C4-2B (cell line): ENCODE data around the gene COL15A1.

Experiments
- H3K27ac ChIP-seq: fragments of 450-650 bp; 2 replicates; pipeline ENCODE4 v1.5.1; 2017
- ZFX ChIP-seq: fragments of 450-650 bp; IDR thresholded peaks from 2 replicates; pipeline ENCODE4 v1.6.1; 2017
- TF ChIP-seq, protein P1 (sequence below): fragments of 450-650 bp; conservative IDR thresholded peaks from 2 replicates; pipeline ENCODE4 v1.5.1; 2017; ENCODE audit warnings: mild to moderate bottlenecking

COL15A1 gene

DNA sequence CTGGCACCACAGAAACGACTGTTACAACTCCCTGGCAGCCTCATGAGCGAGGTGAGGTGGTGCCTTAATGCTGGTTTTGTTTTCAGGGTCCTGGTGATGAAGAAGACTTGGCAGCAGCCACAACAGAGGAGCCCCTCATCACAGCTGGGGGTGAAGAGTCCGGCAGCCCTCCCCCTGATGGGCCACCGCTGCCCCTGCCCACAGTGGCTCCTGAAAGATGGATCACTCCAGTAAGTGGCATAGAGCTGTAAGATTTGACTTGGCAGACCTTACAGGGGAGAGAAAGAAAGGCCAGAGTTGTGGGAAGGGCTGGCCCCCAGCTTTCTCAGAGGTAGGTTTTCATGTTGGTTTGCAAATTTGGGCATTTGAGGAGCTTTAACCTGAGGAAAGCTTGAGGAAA is 72.2 kb downstream of the COL15A1 start:
- TF ChIP-seq, protein P1, sequence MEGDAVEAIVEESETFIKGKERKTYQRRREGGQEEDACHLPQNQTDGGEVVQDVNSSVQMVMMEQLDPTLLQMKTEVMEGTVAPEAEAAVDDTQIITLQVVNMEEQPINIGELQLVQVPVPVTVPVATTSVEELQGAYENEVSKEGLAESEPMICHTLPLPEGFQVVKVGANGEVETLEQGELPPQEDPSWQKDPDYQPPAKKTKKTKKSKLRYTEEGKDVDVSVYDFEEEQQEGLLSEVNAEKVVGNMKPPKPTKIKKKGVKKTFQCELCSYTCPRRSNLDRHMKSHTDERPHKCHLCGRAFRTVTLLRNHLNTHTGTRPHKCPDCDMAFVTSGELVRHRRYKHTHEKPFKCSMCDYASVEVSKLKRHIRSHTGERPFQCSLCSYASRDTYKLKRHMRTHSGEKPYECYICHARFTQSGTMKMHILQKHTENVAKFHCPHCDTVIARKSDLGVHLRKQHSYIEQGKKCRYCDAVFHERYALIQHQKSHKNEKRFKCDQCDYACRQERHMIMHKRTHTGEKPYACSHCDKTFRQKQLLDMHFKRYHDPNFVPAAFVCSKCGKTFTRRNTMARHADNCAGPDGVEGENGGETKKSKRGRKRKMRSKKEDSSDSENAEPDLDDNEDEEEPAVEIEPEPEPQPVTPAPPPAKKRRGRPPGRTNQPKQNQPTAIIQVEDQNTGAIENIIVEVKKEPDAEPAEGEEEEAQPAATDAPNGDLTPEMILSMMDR: no peak
- no peak overlapping the region for H3K27ac ChIP-seq

- no peak overlapping the region for H3K27ac ChIP-seq
- TF ChIP-seq, protein P1: no peak
- no peak for TF ChIP-seq ZFX
These were observed 73.1 kb downstream of the COL15A1 start for GRCh38 chr9:99016681-99017387.

DNA sequence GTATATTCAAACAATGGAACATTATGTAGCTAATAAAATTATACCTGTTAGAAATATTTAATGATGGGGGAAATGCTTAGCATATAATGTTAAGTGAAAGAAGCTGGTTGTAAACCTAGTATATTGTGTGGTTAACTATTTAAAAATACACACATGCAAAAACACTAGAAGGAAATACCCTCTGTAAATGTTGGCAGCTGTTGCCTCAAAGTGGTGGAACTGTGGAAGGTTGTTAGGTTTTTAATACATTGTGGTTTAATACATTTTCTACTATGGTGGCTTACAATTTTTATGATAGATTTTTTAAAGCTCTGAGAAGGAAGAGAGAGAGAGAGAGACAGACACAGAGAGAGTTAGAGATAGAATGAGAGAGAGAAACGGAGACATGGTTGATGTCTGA is 74.9 kb downstream of the COL15A1 start:
- no peak overlapping the region for H3K27ac ChIP-seq
- TF ChIP-seq, protein P1: no peak
- no peak for TF ChIP-seq ZFX

DNA sequence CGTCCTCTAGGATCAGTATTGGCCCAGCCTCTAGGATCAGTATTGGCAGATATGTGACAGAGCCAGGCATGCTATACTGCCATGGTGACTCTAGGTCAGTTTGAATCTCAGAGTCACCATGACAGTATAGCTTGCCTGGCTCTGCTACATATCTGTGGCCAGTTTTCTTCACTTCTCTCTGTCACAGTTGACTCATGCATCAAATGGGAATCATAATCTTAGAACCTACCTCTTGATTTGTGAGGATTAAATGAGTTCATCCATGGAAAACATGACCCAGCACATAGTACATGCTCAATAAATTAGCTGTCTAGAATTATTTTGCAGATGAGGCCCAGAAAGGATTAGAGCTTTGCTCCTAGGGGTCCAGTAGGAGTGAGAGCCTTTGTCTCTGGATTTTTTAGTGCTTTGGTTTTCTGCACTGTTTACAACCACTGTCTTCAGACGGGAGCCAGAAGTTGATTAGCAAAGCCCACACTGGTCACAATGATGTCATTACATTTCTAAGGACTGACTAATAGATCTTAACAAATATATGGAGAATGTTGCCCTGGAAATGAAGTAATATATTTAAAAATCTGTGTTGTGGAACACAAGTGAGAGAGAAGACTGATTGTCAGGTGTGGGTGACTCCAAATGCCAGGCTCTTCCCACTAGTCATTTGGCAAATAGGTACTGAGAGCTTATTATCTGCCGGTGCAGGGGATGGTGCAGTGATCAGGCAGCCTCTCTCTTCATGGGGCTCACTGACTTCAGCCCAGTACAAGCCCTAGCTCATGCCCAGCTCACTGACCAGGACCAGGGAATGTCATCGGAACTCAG is 76.0 kb downstream of the COL15A1 start:
- TF ChIP-seq ZFX: no peak
- TF ChIP-seq, protein P1: no peak
- H3K27ac ChIP-seq: no peak overlapping the region

DNA sequence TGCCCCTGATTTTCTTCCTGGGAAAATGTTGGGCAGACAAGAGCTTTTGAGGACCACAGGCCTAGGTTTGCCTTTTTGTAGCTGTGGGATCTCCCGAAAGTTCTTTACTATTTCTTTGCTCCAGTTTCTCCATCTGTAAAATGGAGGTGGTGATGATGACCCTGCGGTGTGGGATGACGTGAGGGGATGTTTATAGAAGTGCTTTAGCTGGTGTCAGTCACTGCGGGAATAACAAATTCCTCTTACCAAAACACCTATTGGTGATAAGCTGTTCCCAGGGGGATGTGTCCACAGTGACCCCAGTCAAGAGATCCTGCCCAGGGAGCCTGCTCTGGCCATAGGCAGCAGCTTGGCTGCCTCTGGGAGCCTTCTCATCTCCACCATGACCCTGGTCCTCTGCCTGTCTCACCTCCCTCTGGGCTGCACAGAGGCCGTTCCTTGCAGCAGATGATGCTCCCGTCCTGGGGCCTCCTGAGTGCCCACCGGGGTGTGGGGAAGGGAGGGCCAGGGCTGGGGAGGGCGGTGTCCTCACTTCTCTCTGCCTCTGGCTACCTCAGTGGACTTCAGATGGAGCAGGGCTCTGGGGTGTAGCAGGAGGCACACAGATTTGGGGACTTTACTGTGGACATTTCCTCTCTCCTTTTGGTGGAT is 77.2 kb downstream of the COL15A1 start:
- TF ChIP-seq, protein P1: no peak
- no peak for TF ChIP-seq ZFX
- H3K27ac ChIP-seq: no peak overlapping the region

- no peak for TF ChIP-seq ZFX
- TF ChIP-seq, protein P1: no peak
- no peak overlapping the region for H3K27ac ChIP-seq
These were observed 77.8 kb downstream of the COL15A1 start for GRCh38 chr9:99021512-99021911.

- TF ChIP-seq ZFX: no peak
- TF ChIP-seq, protein P1: no peak
- H3K27ac ChIP-seq: no peak overlapping the region
These were observed 79.5 kb downstream of the COL15A1 start for GRCh38 chr9:99023231-99023630.
